Dermis microvascular lymphatic vessel endothelial cell (primary cell): ENCODE measurements around the gene FUOM. TPM values are rescaled to one million over a fixed set of nuclear protein-coding genes. Genes with fewer than 3 reads are reported as not detected.

Source experiments
- DNase-seq, 2 donors: peaks; one replicate each; pipeline versions ENCODE4 v3.0.0 to v3.0.0-alpha.2; 2010; ENCODE audit warnings: low read depth in 2 of 2
- total RNA-seq: library from RNA; depleted of rRNA; stranded (reverse); fragments of >200 nt; gene quantifications from 2 replicates; pipeline ENCODE4 v1.2.1, GENCODE V29; 2014

FUOM gene
- total RNA-seq, 1 donor from 2014 or later = 23.4 TPM

DNA sequence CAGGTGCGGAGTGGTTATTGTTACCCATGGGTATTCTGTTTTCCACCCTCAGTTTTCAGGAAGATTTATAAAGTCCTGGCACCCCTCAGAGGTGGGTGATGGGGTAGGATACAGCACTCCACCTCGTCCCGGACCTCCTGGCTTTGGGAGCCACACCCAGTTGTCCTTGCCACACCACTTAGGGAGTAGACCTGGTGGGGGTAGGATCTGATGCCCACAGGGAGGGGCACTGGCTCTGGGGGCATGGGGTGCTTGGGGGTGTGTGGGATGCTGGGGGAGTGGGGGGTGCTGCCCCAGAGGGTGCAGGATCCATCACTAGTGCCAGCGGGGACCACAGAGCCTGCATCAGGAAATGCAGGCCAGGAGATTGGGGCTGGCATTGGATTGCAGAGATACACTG lies 44.6 kb downstream of the FUOM start:
- no peak for DNase-seq

DNA sequence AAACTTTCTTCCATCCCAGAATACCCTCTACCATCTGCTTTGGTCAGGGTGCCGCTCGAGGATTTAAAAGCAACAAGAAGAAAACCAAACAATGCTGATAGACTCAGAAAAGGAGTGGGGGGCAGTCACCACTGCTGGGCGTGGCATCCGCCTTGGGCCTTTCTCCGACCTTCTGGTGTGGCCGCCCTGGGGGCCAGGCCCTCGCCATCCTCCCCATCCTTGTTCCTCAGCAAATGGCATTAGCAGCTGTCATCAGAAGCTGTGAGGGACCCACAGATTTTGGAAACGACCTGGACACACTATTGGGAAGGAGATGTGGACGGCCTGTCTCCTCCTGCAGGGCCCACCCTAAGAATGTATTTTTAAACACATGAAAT lies 45.1 kb downstream of the FUOM start:
- DNase-seq = no peak

DNA sequence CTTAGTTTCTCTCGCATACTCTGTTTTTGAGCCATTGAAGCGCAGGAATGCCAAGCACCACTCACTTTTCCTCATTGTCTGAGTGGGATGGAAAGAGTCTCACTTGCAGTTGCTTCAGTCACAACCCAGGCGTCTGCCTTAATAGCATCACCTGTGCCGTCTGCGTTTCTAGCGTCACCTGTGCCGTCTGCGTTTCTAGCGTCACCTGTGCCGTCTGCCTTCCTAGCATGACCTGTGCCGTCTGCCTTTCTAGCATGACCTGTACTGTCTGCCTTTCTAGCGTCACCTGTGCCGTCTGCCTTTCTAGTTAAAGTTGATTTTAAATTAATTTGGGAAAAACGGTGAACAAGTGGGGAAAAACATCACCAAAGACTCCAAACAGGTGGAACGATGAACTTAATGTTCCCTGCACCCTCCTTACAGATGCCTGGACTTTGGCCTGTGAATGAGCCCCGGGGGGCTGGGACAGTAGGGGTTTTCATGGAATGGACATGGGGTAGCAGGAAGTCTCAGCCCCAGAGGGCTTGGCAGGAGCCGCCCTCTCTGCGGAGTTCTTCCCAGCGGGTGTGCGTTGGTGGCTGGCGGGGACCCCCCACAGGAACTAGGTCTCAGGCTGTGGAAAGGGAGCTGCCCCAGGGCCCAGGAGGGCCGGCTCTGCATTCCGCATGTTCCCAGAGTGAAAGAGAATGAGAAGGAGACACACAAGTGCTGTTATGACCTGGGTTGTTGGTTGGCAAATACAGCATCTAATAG lies 45.6 kb downstream of the FUOM start:
- DNase-seq = no peak

DNA sequence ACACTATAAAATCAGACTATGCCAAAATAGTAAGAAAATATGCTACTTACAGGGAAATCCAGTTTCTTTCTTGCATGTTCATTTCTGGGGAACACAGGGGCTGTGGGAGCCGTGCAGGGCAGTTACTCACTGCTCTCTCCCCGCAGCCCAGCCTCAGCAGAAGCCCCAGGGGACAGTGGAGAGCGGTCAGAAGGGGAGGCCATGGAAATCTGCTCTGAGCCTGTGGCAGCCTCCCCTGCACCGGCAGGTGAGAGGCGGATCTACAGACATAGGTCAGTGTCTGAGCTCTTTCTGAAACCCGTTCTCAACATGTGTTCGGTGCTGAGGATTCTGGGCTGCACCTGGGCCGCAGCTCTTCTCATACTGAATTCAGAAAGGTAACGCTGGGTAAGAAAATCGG lies 46.2 kb downstream of the FUOM start:
- DNase-seq = no peak

DNA sequence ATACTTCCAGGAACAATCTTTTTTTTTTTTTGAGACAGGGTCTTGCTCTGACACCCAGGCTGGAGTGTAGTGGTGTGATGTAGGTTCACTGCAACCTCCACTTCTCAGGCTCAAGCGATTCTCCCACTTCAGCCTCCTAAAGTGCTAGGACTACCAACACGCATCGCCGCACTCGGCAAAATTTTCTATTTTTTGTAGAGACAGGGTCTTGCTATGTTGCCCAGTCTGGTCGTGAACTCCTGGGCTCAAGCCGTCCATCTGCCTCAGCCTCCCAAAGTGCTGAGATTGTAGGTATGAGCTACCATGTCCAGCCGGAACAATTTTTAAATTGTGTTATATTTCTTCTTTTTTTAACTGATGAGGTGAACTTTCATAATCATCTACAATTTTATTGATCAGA lies 47.0 kb downstream of the FUOM start:
- DNase-seq = no peak

DNA sequence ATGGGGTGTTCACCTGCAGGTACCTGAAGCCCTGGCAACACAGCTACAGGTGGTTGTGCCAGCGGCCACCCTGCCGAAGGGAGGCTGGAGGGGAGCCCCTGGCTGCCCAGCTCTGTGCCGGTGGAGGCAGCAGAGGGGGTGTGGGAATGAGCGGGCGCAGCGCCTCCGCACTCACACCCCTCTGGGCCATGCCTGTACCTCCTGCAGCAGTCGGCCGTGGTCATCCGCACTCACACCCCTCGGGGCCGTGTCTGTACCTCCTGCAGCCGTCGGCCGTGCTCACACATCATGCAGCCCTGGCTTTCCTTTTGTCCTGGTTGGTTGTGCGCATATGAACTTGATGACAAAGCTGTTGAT lies 47.4 kb downstream of the FUOM start:
- DNase-seq = no peak

DNA sequence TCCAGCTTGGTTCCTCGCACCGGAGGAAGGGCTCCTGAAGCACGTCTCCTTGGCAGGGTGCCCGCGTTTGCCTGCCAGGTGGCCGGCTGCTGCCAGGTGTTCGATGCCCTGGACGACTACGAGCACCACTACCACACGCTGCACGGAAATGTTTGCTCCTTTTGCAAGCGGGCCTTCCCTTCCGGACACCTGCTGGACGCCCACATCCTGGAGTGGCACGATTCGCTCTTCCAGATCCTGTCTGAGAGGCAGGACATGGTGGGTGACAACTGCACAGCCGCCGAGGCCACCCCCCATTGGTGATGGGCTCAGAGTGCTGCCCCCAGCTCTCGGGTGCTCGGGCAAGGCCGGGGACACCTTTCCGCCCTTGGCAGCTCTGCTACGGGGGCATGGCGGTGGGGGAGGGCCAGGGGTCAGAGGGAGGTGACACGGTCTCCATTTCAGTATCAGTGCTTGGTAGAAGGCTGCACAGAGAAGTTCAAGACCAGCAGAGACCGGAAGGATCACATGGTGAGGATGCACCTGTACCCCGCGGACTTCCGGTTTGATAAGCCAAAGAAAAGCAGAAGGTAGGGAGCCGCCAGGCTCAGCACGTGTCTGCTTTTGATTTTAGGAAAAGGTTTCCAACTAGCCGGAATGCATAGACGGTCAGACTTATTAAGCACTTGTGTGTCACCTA lies 48.0 kb downstream of the FUOM start:
- DNase-seq = no peak

DNA sequence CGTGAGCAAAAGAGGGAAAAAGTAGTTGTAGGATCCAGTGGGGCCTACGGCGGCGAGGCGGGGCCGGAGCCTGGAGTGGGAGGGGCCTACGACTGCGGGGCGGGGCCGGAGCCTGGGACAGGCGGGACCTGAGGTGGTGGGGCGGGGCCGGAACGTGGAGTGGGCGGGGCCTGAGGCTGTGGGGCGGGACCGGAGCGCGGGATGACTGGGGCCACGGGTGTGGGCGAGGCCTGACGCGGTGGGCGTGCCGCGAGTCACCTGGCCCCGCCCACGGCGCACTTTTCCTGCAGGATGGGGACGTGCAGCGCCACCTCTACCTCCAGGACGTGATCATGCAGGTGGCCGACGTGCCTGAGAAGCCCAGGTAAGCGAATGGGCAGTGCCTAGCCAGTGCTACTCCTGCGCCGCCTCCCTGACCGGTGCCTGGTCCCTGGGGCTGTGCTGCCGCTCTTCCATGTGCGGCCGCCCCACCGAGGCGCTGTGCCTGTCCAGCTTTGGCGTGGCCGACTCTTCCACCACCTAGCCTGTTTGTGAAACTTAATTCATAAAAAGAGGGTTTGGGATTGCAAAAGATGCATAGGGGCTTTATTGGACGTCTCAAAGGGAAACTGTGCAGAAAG lies 48.6 kb downstream of the FUOM start:
- peak; percentile 80 to 94 for DNase-seq

DNA sequence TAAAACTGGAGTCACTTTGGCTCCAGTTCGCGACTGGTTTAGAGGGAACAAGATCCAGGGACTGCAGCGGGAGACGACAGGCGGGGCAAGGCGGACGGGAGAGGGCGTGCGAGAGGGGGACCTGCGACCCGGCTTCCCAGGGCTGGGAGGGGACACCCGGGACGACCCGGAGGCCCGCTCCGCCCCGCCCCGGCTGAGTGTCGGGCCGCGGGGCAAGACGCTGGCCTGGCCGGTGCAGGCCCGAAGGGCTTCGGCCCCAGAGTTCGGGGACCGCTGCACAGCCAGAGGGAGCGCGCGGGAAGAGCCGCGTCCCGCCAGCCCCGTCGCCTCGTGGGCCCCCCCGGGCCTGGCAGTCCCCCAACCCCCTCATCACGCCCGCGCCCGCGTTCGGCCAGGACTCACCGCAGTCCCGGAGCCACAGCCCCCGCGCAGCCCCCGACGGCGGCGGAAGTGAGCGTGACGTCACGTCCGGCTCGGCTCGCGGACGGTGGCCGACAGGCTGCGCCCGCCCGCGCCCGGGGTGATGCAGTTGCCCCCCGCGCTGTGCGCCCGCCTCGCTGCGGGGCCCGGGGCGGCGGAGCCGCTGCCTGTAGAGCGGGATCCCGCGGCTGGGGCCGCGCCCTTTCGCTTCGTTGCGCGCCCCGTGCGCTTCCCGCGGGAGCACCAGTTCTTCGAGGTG lies 49.3 kb downstream of the FUOM start, which contains the start of the genes TUBGCP2 and ZNF511:
Gene TUBGCP2 (minus strand): TSS at position 452 of the 679 bp plus-strand sequence. CDS start 5,931 bp downstream, outside the sequence.
Gene ZNF511 (plus strand): TSS at position 494 of the 679 bp plus-strand sequence. CDS start 30 bp downstream, at position 524.
- DNase-seq = peak; percentile 72 to 88

DNA sequence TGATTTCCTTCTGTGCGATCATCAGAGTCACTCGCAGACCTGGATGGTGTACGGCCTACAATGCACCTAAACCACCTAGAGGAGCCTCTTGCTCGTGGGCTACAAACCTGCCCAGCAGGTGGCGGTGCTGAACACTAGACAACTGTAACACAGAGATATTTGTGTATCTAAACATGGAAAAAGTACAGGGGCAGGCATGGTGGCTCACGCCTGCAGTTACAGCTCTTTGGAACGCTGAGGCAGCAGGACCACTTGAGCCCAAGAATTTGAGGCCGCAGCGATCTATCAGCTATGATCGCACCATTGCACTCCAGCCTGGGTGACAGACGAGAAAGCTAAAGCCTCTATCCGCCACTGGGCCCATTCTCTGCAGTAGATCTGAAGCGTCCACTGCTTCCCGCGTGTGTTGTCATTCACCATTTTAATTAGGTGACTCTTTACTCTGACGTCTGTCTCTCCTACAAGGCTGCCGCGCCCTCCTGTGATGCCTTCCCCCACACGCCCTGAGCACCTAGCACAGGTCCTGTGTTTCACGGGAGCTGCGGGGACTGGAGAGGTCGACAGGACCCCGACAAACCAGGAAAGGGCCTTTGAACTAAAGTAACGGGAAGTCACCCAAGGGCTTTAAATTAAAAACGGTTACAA lies 49.9 kb downstream of the FUOM start:
- DNase-seq = peak; percentile 79 to 82

DNA sequence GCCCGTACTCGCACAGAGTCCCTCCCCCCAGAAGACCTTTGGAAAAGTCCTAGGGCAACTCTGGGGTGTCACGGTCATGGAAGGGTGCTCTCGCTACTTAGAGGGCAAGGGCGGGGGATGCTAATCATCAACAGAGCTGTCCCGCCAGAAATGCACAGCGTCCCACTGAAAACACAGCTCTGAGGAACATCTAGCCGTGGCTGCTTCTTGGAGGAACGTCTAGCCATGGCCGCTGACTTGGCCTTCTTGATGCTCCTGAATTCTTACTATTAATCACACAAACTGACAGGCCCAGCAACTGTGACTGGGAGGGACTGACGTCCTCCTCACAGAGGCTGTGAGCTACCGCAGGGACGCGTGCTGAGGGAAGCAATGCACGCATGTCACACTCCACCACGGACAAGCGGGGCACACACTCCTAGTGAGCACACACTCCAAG lies 50.9 kb downstream of the FUOM start:
- DNase-seq = no peak

DNA sequence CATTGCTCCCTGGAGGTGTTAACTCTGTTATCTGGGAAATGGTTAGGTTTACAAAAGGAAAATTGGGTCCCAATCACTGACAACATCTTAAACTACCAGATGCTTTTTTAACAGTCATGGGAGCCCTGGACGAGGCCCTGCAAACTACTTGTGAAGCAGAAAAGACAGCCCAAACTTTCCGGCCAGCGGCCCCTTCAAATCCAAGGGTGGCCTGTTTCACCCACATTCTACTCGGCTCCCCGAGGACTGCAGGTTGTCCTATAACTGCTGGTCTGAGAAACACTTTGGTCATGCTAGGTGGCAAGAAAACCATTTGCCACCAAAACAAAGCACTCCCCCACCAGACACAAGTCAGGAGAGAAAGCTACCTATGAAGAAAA lies 51.7 kb downstream of the FUOM start:
- DNase-seq = no peak

Other genes starting within 250 kb of the FUOM start
- under 0.01 TPM in 1 of 2 replicates, not detected in the other for gene KNDC1, start 197.8 kb downstream of the FUOM start, total RNA-seq
- not detected in 2 replicates for gene UTF1, start 127.8 kb downstream of the FUOM start, total RNA-seq
- gene VENTX, start 120.2 kb downstream of the FUOM start, total RNA-seq = not detected in 2 replicates
- gene ADAM8, start 81.2 kb downstream of the FUOM start, total RNA-seq = 0.13 TPM in 2 replicates
- gene TUBGCP2, start 49.1 kb downstream of the FUOM start, total RNA-seq = 29.5 and 44.8 TPM in 2 replicates
- 21.5 and 23.7 TPM in 2 replicates for gene ZNF511, start 49.1 kb downstream of the FUOM start, total RNA-seq
- not detected in 2 replicates for gene CALY, start 21.1 kb downstream of the FUOM start, total RNA-seq
- not detected in 2 replicates for gene PRAP1, start 10.6 kb downstream of the FUOM start, total RNA-seq
- gene ECHS1, start 15.3 kb upstream of the FUOM start, total RNA-seq = 72.3 and 75.7 TPM in 2 replicates
- 3.1 and 6.6 TPM in 2 replicates for gene PAOX, start 21.2 kb upstream of the FUOM start, total RNA-seq
- gene MTG1, start 36.1 kb upstream of the FUOM start, total RNA-seq = 37.1 and 43.2 TPM in 2 replicates
- gene SPRN, start 66.6 kb upstream of the FUOM start, total RNA-seq = not detected in 2 replicates
- gene SCART1, start 95.9 kb upstream of the FUOM start, total RNA-seq = 0.26 and 0.76 TPM in 2 replicates
- 0.13 TPM in 1 of 2 replicates, not detected in the other for gene CYP2E1, start 169.3 kb upstream of the FUOM start, total RNA-seq
- gene SYCE1, start 207.6 kb upstream of the FUOM start, total RNA-seq = under 0.01 TPM in 1 of 2 replicates, not detected in the other